22Rv1 (cell line): ENCODE data around the gene UBE2N.
"Not testable (repeated sequence)": the region's sequence is repeated elsewhere in the genome, so short reads cannot be mapped to it uniquely, and the experiment has no call there.

Experiments used
- H3K27ac ChIP-seq: fragments of 450-650 bp; 2 replicates; pipeline ENCODE4 v1.5.1; 2017
- ZFX ChIP-seq: fragments of 450-650 bp; IDR thresholded peaks from 2 replicates; pipeline ENCODE4 v1.6.1; 2017; ENCODE audit warnings: antibody characterized with exemption, borderline replicate concordance
- TF ChIP-seq, protein P1 (sequence below): fragments of 450-650 bp; IDR thresholded peaks from 2 replicates; pipeline ENCODE4 v1.5.1; 2017; ENCODE audit warnings: mild to moderate bottlenecking

The UBE2N gene

DNA sequence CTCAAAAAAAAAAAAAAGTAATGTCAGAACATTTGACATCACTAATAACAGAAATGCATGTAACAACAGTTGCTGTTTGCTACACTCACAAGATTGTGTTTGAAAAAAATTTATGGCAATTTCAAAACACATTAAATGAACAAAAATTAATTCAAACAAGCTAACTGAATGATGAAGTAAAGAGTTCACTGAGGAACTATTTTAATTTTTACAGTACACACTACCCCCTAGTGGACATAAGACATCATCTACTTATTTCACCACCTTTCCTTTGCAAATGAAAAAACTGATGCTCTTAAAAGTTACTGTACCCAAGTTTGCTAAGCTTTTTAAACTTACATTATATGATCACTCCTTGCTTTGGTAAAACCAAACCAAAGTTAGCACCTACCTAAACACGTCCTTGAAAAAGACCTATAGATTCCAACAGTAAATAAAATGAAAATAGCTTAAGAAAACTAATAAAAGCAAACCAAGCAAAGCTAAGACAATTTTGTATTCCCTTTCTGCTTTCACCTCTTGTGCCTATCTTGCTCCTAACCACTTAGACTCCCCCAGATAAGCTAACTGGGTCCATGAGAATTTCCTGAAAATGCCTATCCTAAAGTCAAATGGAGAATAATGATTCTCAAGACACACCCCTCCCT, 22.2 kb downstream of the UBE2N start:
- TF ChIP-seq ZFX = no peak
- TF ChIP-seq, protein P1, sequence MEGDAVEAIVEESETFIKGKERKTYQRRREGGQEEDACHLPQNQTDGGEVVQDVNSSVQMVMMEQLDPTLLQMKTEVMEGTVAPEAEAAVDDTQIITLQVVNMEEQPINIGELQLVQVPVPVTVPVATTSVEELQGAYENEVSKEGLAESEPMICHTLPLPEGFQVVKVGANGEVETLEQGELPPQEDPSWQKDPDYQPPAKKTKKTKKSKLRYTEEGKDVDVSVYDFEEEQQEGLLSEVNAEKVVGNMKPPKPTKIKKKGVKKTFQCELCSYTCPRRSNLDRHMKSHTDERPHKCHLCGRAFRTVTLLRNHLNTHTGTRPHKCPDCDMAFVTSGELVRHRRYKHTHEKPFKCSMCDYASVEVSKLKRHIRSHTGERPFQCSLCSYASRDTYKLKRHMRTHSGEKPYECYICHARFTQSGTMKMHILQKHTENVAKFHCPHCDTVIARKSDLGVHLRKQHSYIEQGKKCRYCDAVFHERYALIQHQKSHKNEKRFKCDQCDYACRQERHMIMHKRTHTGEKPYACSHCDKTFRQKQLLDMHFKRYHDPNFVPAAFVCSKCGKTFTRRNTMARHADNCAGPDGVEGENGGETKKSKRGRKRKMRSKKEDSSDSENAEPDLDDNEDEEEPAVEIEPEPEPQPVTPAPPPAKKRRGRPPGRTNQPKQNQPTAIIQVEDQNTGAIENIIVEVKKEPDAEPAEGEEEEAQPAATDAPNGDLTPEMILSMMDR = peak; percentile 91
- no peak overlapping the region for H3K27ac ChIP-seq

DNA sequence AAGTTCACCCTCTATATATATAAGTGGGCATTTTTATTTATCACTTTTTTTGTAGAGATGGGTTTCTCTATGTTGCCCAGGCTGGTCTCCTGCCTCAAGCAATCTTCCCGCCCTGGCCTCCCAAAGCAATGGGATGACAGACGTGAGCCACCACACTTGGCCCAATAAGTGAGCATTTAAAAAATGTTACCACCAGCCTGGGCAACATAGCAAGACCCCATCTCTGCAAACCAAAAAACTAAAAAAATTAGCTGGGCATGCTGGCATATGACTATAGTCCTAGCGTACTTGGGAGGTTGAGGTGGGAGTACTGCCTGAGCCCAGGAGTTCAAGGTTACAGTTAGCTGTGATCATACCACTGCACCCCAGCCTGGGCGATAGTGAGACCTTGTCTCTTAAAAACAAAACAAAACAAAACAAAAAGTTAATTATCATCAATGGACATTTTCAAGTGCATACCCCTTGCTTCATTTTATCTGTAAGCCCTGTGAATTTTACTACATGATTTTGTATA, 23.7 kb downstream of the UBE2N start:
- no peak overlapping the region for H3K27ac ChIP-seq
- no peak for TF ChIP-seq ZFX
- TF ChIP-seq, protein P1 = no peak

DNA sequence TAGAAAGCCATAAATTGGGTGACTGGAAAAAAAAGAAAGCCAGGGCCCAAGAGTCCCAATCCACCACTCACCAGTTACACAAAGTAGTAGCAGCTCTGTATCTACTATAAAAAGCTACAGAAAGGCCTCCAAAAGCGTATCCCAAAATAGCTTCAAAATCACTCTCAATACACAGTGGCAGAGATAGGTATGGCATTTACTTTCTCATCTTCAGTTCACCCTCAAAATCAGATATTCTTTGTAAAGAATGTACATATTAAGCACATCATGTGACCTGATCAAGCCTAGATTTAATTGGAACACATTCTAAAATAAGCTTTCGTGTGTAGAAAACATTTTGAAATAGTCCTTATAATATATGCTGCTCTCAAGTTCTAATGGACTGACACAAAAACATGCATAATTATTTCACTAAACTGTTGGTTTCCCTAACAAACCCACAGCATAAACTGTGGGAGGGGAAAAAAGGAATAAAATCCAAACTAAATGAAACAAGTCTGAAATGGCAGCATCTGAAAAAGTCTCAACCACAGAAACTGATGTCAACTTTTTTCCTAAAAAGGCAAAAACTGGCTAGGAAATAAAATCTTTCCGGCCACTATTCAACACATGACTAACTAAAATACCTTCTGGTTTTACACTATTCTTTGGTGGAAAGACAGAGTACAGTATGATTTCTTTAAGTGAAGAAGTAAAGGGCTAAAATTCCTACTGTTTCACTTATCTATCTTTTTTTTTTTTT, 25.9 kb downstream of the UBE2N start:
- no peak for TF ChIP-seq ZFX
- TF ChIP-seq, protein P1 = no peak
- H3K27ac ChIP-seq = no peak overlapping the region

- no peak for TF ChIP-seq ZFX
- TF ChIP-seq, protein P1 = no peak
- H3K27ac ChIP-seq = peak overlapping the region; percentile 14
These were observed 28.7 kb downstream of the UBE2N start for GRCh38 chr12:93413064-93413463.

- H3K27ac ChIP-seq = peak overlapping the region; percentile 14
These were observed 29.4 kb downstream of the UBE2N start for GRCh38 chr12:93412396-93412795.

- H3K27ac ChIP-seq = not testable (repeated sequence)
These were observed 30.7 kb downstream of the UBE2N start for GRCh38 chr12:93411060-93411459.

GRCh38 chr12:93409343-93410187, 32.2 kb downstream of the UBE2N start:
- peak overlapping the region; percentile 0; the same call in 1 of the 2 replicates for H3K27ac ChIP-seq

- no peak for TF ChIP-seq ZFX
- TF ChIP-seq, protein P1 = no peak
These were observed 32.9 kb downstream of the UBE2N start for GRCh38 chr12:93408813-93409212.

More at GRCh38 chr12:93408813-93409212, 32.9 kb downstream of the UBE2N start:
- no peak overlapping the region for H3K27ac ChIP-seq
